HG02885 (cell line): ENCODE data around the gene BOD1.

Experiments
- ATAC-seq: cut with Tn5 transposase; IDR thresholded peaks from one replicate; pipeline ENCODE4 v1.9.1; 2021; ENCODE audit warnings: mild to moderate bottlenecking; ENCODE audit not compliant: unreplicated experiment, poor library complexity

The BOD1 gene

GRCh38 chr5:173581408-173582215 is 34.8 kb downstream of the BOD1 start:
- ATAC-seq: no peak

DNA sequence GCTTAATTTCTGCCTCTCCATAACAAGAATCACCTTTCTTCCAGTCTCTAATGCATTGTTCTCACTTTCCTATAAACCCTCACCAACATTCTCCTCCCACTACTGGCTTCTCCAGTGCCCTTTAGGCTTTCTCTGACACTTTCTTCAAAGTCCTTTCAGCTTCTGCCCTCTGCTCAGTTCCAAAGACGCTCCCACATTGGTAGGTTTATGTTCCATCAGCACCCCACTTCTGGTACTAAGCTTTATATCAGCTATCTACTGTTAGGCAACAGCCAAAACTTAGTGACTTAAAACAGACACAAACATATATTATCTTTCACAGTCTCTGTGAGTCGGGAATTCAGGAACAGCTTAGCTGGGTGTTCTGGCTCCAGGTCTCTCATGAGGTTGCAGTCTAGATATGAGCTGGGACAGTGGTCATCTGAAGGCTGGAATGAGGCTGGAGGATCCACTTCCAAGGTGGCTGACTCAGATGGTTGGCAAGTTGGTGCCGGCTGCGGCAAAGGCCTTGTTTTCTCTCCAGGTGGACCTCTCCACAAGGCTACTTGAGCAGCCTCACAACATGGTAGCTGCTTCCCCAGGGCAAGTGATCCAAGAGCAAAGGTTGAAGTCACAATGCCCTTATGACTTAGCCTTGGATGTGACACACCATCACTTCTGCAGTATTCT is 37.4 kb downstream of the BOD1 start:
- no peak for ATAC-seq

- no peak for ATAC-seq
These were observed 38.6 kb downstream of the BOD1 start for GRCh38 chr5:173577817-173578216.

DNA sequence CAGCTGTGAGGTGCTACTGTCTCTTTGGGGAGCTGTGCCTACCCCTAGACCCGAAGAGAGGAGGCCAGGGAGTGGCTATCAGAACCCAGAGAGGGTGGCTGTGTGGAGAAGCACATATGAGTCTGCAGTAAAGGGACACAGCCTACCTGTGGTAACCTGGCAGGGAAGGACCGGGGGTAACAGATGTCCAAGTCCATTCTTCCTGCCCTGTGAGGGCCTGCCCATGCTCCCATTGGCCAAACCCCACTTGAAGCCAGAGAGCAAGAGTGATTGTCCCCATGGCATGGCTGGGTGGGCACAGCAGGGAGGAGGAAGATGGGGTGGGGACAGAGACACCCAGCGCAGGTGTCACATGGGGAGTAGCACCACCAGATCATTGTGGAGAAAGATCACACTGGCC is 39.3 kb downstream of the BOD1 start:
- ATAC-seq: no peak

- no peak for ATAC-seq
These were observed 40.5 kb downstream of the BOD1 start for GRCh38 chr5:173575985-173576384.

- ATAC-seq: no peak
These were observed 41.5 kb downstream of the BOD1 start for GRCh38 chr5:173574983-173575382.

DNA sequence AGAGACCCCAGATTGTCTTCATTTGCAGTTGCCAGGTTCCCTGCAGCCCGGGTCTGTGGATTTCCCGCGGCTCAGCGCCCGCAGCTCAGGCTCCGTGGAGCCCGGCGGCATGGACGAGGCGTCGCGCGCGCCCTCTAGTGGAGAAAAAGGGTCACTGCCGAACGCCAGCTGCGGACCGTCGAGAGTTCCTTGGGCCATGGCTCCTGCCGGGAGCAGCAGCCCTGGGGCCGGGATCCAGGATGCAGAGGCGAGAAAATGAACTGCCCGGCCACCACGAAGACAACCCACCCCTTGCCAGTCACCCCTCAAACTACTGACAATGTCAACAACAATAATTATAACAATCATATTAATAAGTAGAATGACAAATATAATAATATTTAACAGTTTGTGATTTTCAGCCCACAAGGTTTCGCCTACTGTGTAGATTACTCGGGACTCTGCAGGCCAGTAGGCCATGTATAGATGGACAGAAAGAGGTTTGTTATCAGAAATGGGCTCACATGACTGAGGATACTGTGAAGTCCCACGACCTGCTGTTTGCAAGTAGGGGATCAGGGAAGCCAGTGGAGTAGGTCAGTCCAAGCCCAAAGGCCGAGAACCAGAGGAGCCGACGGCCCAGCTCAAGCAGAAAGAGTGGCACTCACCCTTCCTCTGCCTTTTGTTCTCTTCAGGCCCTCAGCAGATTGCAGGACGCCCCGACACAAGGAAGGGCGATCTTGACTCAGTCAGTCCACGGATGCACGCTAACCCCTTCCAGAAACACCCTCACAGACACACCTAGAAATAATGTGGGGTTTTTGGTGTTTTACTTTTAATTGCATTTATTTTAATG is 43.1 kb downstream of the BOD1 start:
- ATAC-seq: no peak

DNA sequence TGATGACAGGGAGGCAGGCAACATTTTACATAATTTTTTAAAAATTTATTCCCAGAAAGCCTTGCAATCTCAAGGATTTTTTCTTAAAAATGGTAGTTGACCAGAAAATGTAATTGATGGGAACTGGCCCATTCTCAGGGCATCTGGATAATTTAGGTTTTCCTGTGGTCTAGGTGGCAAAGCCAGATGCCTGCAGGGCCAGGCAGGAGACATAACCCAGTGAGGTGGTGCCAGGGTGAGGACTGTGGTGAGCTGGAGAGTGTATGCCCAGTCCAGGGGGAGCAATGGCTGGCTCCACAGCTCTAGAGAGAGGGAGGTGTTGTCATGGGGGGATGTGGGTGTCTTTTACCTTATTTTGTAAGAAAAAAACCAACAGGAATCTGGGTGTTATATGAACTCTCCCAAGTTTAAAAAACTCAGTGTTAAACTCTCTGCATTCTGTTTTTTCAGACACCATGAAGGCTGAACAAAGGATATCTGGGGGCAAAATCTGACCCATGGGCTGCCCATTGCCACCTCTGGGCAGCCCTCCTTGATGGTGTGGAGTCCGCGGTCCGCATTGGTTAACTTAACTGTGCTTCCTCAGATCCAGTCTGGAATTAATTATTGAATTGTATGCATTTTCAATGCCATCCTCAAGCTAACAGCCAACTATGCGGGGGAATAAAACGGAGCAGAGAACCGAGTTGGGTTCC is 43.9 kb downstream of the BOD1 start:
- ATAC-seq: no peak

- no peak for ATAC-seq
These were observed 45.9 kb downstream of the BOD1 start for GRCh38 chr5:173570321-173571090.

- ATAC-seq: no peak
These were observed 47.7 kb downstream of the BOD1 start for GRCh38 chr5:173568703-173569102.

DNA sequence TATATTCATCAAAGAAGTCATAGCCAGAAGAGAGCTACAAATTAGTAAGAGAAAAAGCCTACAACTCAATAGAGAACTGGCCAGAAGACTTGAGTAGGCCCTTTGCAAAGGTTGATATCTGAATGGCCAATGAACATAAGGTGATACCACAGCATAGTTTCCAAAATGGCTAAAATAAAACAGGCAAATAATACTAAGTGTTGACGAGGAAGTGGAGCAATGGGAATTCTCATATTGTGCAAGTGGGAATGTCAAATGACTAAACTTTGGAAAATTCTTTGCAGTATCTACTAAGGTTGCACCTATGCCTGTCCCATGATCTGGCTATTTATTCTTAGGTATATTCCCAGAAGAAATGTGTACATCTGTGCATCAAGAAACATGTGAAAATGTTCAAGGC is 48.3 kb downstream of the BOD1 start:
- no peak for ATAC-seq

DNA sequence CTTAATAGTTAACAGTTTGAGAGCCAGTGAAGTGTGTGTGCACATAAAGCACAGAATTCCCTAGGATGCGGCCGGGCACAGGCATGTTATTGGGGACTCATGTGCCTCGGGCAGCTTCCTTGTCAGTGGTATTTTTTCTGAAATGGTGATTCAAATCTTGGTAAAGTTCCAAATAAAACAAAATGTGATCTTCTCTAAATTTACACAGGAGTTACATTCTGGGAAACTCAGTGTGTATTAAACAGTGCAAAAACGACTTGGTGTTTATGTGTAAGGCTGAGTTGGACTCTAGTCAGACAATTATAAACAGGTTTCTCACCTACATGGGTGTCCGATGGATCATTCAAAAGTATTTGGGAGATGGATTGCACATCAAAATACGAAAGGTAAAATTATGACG is 48.9 kb downstream of the BOD1 start:
- ATAC-seq: no peak

DNA sequence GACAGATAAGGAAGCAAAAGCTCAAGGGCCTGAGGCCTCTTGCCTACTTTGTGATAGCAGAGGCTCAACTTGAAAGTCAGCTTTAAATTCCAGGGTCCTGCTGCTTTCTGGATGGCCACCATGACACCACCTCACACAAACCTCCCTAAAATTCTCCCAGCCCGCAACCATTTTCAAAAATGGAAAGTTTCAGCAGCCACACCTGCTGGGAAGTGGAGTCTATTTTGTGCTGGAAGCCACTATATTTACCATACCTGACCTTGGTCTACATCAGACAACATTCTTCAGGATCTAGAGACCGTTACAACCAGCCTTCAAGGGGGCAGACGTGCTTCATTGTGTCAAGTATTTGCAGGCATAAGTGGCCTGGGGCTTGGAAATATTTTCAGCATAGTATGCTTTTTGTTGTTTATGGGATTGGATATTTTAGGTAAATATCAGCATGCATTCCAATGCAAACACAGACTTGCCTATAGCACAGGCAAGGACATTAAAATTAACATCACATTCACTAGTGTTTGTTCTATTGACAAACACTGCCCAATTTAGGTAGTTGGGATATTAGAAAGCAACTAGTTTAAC is 50.9 kb downstream of the BOD1 start:
- ATAC-seq: no peak

DNA sequence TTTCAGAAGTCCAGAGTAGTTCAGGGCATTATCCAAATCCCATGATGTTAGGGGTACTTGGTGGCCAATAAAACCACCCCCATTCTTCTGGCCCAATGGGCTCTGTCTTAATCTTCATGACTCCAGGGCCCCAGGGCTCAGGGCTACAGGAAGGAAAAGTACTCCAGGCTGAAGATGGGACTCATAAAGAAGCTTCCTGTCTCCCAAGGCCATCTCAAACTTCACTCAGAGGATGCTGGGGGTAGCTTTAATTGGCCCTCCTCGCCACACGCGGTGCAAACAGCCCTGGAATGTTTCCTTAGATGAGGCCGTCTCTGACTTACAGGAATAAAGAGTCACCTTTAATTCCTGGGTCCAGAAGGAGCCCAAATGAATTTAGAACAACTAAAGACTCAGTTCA is 52.3 kb downstream of the BOD1 start:
- ATAC-seq: no peak

- no peak for ATAC-seq
These were observed 53.2 kb downstream of the BOD1 start for GRCh38 chr5:173563246-173563645.

GRCh38 chr5:173562451-173562850 is 54.0 kb downstream of the BOD1 start:
- no peak for ATAC-seq
